Measurements from ENCODE around the gene CSNK1D.

Gene CSNK1D

DNA sequence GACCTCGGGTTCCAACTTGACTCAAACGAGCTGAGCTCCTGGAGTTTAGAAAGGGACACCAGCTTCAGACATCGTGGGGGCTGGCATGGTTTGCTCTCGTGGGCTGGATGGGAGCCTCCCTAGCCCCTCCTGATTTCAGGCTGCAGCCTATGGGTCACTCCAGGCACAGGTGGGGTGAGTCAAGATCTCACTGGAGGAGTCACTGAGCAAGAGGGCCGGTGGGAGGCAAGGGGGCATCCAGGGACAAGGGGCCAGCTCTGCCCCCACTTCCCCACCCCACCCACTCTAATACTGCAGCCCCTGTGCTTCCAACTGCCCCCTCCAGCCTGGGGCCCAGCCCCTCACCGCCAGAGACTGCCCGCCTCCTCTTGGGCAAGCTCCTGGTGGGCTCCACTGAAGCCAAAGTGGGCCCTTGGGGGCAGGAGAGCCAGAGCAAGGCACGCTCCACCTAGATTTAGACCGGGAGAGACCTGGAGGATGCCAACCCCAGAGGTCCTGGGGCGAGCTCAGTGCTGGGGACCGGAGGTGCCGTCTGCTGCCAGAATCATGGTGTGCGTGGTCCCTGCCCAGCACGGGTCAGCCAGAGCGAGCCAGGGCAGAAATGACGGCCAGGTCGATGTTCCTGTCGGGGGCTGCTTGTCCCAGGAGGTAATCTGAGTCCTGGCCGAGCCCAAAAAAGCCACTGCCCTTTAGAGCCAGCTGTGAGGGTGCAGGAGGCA, 38.3 kb downstream of the CSNK1D start:
- TF ChIP-seq, protein P1, sequence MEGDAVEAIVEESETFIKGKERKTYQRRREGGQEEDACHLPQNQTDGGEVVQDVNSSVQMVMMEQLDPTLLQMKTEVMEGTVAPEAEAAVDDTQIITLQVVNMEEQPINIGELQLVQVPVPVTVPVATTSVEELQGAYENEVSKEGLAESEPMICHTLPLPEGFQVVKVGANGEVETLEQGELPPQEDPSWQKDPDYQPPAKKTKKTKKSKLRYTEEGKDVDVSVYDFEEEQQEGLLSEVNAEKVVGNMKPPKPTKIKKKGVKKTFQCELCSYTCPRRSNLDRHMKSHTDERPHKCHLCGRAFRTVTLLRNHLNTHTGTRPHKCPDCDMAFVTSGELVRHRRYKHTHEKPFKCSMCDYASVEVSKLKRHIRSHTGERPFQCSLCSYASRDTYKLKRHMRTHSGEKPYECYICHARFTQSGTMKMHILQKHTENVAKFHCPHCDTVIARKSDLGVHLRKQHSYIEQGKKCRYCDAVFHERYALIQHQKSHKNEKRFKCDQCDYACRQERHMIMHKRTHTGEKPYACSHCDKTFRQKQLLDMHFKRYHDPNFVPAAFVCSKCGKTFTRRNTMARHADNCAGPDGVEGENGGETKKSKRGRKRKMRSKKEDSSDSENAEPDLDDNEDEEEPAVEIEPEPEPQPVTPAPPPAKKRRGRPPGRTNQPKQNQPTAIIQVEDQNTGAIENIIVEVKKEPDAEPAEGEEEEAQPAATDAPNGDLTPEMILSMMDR (IDR thresholded peaks at IDR 0.05; ENCODE audit: insufficient read depth, low read depth, low read length, missing control alignments): no peak
- no peak overlapping the region for H3K4me3 ChIP-seq (ENCODE audit: low read depth, low read length)
- DNase-seq (ENCODE audit: low read depth): no peak

DNA sequence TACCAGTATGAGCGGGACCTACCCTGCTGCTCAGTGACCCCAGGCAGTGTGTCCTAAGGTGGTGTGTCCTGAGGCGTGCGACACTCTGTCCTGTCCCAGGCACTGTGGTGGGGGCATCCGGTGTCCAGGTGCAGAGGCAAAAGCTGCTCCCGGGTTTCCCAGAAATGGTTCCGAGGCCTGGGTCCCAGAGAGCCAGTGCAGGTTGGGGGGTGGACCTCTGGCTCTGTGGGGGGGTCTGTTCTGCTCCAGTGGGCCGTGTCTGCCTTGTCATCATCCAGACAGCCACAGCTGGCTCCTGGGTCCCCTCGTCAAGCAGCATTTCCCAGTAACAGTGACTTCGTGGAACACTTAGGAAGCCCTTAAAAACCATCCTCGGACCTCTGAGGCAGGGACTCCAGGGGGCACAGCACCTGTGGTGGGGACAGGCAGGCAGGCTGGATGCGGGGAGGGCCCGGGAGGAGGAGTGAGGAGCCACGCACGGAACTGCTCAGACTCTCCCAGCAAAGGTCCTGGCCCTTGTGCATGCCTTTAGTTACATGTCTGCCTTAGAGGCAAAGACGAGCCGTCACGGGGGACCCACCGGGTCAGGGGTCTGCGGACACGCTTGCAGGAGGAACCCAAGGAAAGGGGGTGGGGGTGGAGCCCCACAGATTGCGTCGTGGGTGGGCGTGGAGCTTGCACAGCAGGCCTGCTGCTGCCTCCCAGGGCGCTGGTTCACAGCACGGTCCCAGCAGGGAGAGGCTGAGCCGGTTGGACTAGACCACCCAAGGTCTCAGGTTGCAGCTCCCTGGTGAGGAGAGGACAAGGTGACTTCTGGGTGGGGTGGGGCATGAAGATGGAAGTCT, 39.1 kb downstream of the CSNK1D start:
- no peak overlapping the region for H3K4me3 ChIP-seq (ENCODE audit: low read depth, low read length)
- DNase-seq (ENCODE audit: low read depth): no peak
- TF ChIP-seq, protein P1 (IDR thresholded peaks at IDR 0.05; ENCODE audit: insufficient read depth, low read depth, low read length, missing control alignments): no peak

DNA sequence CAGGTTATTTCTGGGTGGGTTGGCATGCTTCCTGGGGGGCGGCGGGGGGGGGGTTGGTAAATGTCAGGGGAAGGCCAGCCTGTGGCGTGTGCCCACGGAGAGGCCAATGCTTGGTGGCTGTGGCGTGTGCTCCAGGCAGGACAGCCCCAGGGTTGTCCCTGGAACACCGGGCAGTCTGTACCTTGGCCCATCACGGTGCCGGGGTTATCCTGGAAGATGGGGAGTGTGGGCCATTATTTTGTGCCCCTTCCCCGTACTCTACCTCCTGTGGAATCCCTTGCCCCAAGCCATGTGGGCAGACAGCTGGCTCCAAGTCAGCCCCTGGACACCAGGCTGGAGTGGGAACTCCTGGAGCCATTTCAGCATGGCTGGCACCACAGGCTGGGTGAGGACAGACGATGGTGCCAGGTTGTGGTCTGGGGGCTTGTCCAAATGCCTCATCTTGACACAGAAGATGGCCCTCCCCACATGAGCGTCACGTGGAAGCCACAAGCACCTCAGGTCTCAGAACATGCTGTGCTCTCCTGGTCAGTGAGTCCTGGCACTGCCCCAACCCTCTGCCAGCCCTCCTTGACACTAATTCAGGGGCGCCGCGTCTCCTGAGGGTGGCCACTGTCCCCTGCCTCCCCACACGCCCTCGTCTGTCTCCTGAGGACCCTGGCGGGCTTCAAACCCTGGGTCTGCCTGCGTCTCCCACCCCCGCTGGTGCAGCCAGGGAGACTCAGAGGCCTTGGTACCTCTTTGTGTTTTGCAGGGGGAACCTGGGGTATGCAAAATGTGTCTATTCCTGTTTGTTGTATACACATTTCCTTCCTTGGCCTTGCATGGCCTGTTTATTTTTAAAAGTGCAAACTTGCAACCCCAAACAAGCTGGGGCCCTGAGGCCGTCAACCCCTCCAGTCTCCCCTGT, 40.4 kb downstream of the CSNK1D start:
- H3K4me3 ChIP-seq (ENCODE audit: low read depth, low read length): peak overlapping the region; percentile 37

DNA sequence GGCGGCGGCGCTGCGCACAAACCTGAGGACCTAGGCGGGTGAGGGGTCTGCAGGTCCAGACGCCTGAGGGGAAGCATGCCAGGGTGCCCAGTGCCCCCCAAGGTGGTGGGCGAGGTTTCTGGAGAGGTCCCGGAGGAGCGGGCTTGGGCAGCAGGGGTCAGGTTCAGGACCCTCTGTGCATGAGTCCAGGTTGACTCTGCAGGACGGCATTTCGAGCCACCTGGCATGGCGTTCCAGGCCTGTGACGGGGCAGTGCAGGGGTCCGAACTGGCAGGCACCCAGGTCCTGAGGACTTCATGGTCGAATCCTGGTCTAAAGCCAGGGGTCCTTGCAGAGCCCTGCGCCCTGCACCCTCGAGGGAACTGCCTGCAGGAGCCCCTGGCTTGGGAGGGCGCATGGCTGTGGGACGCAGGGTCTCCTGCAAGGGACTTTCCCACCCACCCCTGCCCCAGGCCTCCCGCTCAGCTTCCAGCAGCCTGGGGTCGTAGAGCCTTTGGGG, 41.1 kb downstream of the CSNK1D start:
- DNase-seq (ENCODE audit: low read depth): no peak
- TF ChIP-seq, protein P1 (IDR thresholded peaks at IDR 0.05; ENCODE audit: insufficient read depth, low read depth, low read length, missing control alignments): no peak
- peak overlapping the region; percentile 76 for H3K4me3 ChIP-seq (ENCODE audit: low read depth, low read length)

More for the DNA sequence above, 40.4 kb downstream of the CSNK1D start:
- DNase-seq (ENCODE audit: low read depth): peak; percentile 56
- TF ChIP-seq, protein P1 (IDR thresholded peaks at IDR 0.05; ENCODE audit: insufficient read depth, low read depth, low read length, missing control alignments): no peak

DNA sequence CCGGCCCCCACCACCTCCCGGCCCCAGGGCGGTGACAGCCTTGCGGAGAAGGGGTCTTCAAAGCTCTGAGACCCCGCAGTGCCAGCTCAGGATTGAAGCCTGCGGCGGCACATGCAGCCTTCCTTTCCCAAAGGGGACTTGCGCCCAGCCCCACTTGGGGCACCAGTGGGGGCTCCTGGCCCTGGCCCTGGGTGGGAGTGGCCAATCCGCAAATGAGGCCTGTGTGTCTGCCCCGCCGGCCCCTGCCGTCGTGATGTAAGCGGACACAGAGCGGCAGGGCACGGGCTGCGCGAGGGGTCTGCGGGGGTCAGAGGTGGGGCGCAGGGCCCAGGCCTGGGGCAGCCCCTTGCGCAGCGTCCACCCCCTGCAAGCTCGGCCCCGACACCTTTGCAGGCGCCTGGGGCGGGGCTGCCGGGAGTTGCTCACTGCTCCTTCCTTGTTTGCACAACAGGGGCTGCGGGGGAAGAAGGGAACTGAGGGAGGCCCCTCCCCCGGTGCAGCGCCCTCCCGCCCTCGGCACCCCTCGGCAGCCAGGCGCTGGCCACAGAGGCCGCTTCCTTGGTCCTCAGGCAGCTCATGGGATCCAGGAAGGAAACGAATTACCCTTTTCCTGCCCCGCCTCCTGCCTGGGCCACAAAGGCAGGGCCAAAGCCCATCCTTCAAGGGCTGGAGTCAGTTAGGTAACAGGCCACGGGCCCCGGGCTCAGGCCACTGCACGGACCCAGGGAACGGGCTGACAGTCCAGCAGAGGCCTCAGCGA, 41.8 kb downstream of the CSNK1D start:
- peak overlapping the region; percentile 76 for H3K4me3 ChIP-seq (ENCODE audit: low read depth, low read length)
- TF ChIP-seq, protein P1 (IDR thresholded peaks at IDR 0.05; ENCODE audit: insufficient read depth, low read depth, low read length, missing control alignments): no peak
- DNase-seq (ENCODE audit: low read depth): no peak

DNA sequence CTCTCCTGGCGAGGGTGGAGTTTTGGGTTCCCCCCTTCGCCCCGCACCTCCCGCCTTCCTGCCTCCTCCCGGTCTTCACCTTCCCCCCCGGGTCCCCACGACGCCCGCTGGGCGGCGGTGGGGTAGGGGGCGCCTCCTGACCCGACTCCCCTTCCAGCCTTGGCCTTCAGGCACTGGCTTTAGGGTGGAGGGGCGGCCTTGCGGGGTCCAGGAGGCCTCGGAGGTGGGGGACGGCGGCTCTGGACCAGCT, 42.3 kb downstream of the CSNK1D start:
- TF ChIP-seq, protein P1 (IDR thresholded peaks at IDR 0.05; ENCODE audit: insufficient read depth, low read depth, low read length, missing control alignments): no peak
- DNase-seq (ENCODE audit: low read depth): no peak
- peak overlapping the region; percentile 76 for H3K4me3 ChIP-seq (ENCODE audit: low read depth, low read length)

Data from GM12865 (cell line).